ENCODE results near the gene DENND4C. TPM values are rescaled to one million over a fixed set of nuclear protein-coding genes. Genes with fewer than 3 reads are reported as not detected.

Gene DENND4C
- total RNA-seq, 3 donors from 2014 or later (not counting 1 experiment from before 2014, with no cell fraction given) = 82.6 to 115 (median 100) TPM

GRCh38 chr9:19231126-19231903 lies 822 bp downstream of the DENND4C start:
- no peaks in the 10 kb centered on the region for H3K27me3 ChIP-seq (ENCODE audit: control insufficient read depth, insufficient read depth, low read length)
- no peaks in the 10 kb centered on the region for H3K9me3 Mint-ChIP-seq
- peaks cover 10% of the 10 kb centered on the region for H3K4me1 ChIP-seq (ENCODE audit: control insufficient read depth, insufficient read depth, low read length)
- no peaks in the 10 kb centered on the region for H3K9me3 ChIP-seq (ENCODE audit: control insufficient read depth, insufficient read depth, low read length)
- no peak overlapping the region for H3K4me3 Mint-ChIP-seq
- H3K27ac ChIP-seq (ENCODE audit: low read length) = peak overlapping the region; percentile 65
- ATAC-seq = peak in 2 of 3 donors; percentile 27 to 35
- no peak for DNase-seq
- under 1% methylated on average over 33 of the region's 35 CpGs for WGBS (ENCODE audit: insufficient coverage)
- H3K4me1 Mint-ChIP-seq = peaks cover 12 to 18% of the 10 kb centered on the region in 2 donors
- H3K36me3 ChIP-seq (ENCODE audit: control insufficient read depth, insufficient read depth, low read length) = no peaks in the 10 kb centered on the region
- intact Hi-C loops (cut with micrococcal nuclease) = loop anchor here (5.0 kb wide), 1 partner anchor 184 kb away; the partner anchor contains the start of gene RRAGA
- no peak for TF ChIP-seq CTCF (IDR thresholded peaks at IDR 0.05)
- no peaks in the 10 kb centered on the region for H3K36me3 Mint-ChIP-seq
- peak overlapping the region; percentile 49 for H3K4me3 ChIP-seq (ENCODE audit: low read length)
- H3K27me3 Mint-ChIP-seq (ENCODE audit: low read depth in 2 of 2) = no peaks in the 10 kb centered on the region
- H3K27ac Mint-ChIP-seq = no peak overlapping the region

- 18% methylated on average over 10 of the region's 14 CpGs for WGBS (ENCODE audit: insufficient coverage)
Observed at GRCh38 chr9:19231904-19232822, 1.7 kb downstream of the DENND4C start.

GRCh38 chr9:19232823-19233194 lies 2.3 kb downstream of the DENND4C start:
- Mint-ChIP-seq H3K27me3 (ENCODE audit: low read depth in 2 of 2) (no peaks in the 10 kb centered on the region), H3K9me3 (no peaks in the 10 kb centered on the region), H3K4me3 (no peak overlapping the region), H3K36me3 (no peaks in the 10 kb centered on the region), H3K27ac (no peak overlapping the region), H3K4me1 (peaks cover 18 to 26% of the 10 kb centered on the region in 2 donors)
- no peak for TF ChIP-seq CTCF (IDR thresholded peaks at IDR 0.05)
- Histone ChIP-seq H3K27me3 (ENCODE audit: control insufficient read depth, insufficient read depth, low read length) (no peaks in the 10 kb centered on the region), H3K4me1 (ENCODE audit: control insufficient read depth, insufficient read depth, low read length) (peaks cover 11% of the 10 kb centered on the region), H3K36me3 (ENCODE audit: control insufficient read depth, insufficient read depth, low read length) (no peaks in the 10 kb centered on the region), H3K4me3 (ENCODE audit: low read length) (no peak overlapping the region), H3K27ac (ENCODE audit: low read length) (no peak overlapping the region), H3K9me3 (ENCODE audit: control insufficient read depth, insufficient read depth, low read length) (no peaks in the 10 kb centered on the region)
- ATAC-seq (no peak), DNase-seq (peak in 1 of 2 donors; percentile 28)
- intact Hi-C loops (cut with micrococcal nuclease) = loop anchor here (5.0 kb wide), 1 partner anchor 186 kb away; the partner anchor contains the start of gene RRAGA
- WGBS (ENCODE audit: insufficient coverage) = 20% methylated on average over 1 of the region's 1 CpG

More at GRCh38 chr9:19231904-19232822, 1.7 kb downstream of the DENND4C start:
- Histone ChIP-seq H3K9me3 (ENCODE audit: control insufficient read depth, insufficient read depth, low read length) (no peaks in the 10 kb centered on the region), H3K4me1 (ENCODE audit: control insufficient read depth, insufficient read depth, low read length) (peaks cover 10% of the 10 kb centered on the region), H3K27me3 (ENCODE audit: control insufficient read depth, insufficient read depth, low read length) (no peaks in the 10 kb centered on the region), H3K36me3 (ENCODE audit: control insufficient read depth, insufficient read depth, low read length) (no peaks in the 10 kb centered on the region), H3K4me3 (ENCODE audit: low read length) (peak overlapping the region; percentile 49), H3K27ac (ENCODE audit: low read length) (peak overlapping the region; percentile 32)
- Mint-ChIP-seq H3K27ac (no peak overlapping the region), H3K4me3 (no peak overlapping the region), H3K36me3 (no peaks in the 10 kb centered on the region), H3K27me3 (ENCODE audit: low read depth in 2 of 2) (no peaks in the 10 kb centered on the region), H3K9me3 (no peaks in the 10 kb centered on the region), H3K4me1 (peaks cover 18 to 26% of the 10 kb centered on the region in 2 donors)
- no peak for ATAC-seq
- peak in 1 of 2 donors; percentile 19 for DNase-seq
- intact Hi-C loops (cut with micrococcal nuclease) = loop anchor here (5.0 kb wide), 1 partner anchor 185 kb away; the partner anchor contains the start of gene RRAGA
- TF ChIP-seq CTCF (IDR thresholded peaks at IDR 0.05) = no peak
